DMS153 (cell line): ENCODE results near the gene NPIPA3.
"Not testable (repeated sequence)": the region's sequence is repeated elsewhere in the genome, so short reads cannot be mapped to it uniquely, and the experiment has no call there.

ENCODE experiments used
- DNase-seq: peaks from one replicate; lab custom pipeline; 2025; lab: John Stamatoyannopoulos, UW

Gene NPIPA3

DNA sequence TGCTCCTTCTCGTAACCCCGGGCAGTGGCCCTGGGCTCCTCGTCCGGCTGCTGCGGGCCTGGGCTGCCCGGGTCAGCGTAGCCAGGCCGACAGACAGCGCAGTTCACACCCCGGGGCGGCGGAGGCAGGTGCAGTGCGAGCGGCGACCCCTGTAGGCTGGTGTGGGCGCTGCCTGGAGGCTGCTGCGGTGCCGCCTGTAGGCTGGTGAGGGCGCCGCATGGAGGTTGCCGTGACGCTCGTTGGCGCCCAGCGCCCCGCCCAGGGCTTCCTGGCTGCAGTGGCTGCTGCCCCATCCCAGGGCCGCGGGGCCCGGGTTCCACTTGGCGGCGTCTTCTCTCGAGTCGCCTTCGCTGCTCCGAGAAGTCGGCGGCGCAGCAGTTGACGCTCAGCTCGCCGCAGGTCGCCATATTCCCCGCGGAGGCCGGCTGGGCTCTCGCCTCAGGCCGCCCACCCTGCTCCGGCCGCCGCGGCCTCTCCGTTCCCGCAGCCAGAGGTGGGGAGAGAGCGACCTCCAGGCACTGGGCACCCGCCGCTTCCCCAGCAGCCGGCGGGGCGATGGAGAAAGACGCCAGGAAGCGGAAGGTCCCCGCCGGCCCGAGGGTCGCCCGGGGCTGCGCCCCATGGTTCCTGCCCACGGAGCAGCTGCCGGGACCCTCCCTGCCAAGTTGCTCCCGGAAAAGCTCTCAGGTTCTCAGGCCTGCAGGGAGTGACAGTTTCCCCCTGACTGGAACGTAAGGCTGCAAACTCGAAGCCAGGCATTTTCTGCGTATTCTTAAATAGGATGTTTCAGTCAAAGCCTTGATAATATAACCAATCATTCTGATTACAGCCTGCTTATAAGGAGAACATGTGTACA, 39.3 kb downstream of the NPIPA3 start, which contains the start of gene NPIPA2:
Gene NPIPA2, plus strand, starts transcription at position 261 of the 856 bp plus-strand sequence. CDS start 5,533 bp downstream, outside the sequence.
- DNase-seq, result not testable (repeated sequence)

DNA sequence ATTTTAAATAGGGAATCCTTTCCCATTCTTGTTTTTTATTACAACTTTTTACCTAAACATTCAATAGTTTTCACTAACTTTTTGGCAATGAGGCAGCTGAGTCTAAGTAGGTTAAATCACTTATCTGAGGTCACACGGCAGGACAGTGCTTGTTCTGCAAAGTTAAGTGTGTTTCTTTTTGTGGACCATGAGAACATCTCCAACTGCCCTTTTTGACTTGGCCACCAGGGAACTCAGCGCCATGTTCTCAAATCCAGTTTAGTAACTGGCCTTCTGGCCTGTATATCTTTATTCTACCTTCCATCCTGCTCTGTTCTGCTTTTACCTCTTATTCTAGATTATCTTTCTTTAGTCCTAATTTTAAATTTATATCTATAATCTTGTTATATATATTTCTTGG, 70.4 kb downstream of the NPIPA3 start:
- DNase-seq, result not testable (repeated sequence)

DNA sequence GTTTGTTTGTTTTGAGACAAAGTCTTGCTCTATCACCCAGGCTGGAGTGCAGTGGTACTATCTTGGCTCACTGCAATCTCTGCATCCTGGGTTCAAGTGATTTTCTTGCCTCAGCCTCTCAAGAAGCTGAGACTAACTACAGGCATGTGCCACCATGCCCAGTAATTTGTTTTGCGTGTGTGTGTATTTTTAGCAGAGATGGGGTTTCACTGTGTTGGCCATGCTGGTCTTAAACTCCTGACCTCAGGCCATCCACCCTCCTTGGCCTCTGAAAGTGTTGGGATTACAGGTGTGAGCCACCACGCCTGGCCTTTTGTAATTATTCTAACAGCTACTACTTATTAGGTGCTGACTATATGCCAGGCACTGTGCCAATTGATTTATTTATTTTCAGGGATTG, 72.4 kb downstream of the NPIPA3 start:
- not testable (repeated sequence) for DNase-seq
